ENCODE results near the gene NDEL1. TPM values are rescaled to one million over a fixed set of nuclear protein-coding genes. Genes with fewer than 3 reads are reported as not detected.

NDEL1 gene
- polyA plus RNA-seq, 1 experiment: 72.2 TPM

- TF ChIP-seq CTCF (IDR thresholded peaks at IDR 0.05; ENCODE audit: insufficient read depth, low read depth, low read length): no peak
- ChIA-PET POLR2A (no interaction called here), CTCF (interaction anchor here (1.2 to 1.5 kb wide), 3 partner anchors 8 to 20 kb away, joined by 3 to 4 read pairs (median 4); no protein-coding TSS in a partner anchor)
- DNase-seq (ENCODE audit: low read depth): no peak
- Histone ChIP-seq H3K27me3 (ENCODE audit: control insufficient read depth, insufficient read depth, low read length) (no peaks in the 10 kb centered on the region), H3K36me3 (ENCODE audit: control insufficient read depth, insufficient read depth, low read length) (peaks cover 27% of the 10 kb centered on the region), H3K4me3 (ENCODE audit: low read depth, low read length) (no peak overlapping the region)
Observed at GRCh38 chr17:8487743-8488142, 52.1 kb downstream of the NDEL1 start.

GRCh38 chr17:8488491-8488890, 52.8 kb downstream of the NDEL1 start:
- Histone ChIP-seq H3K27me3 (ENCODE audit: control insufficient read depth, insufficient read depth, low read length) (no peaks in the 10 kb centered on the region), H3K4me3 (ENCODE audit: low read depth, low read length) (no peak overlapping the region), H3K36me3 (ENCODE audit: control insufficient read depth, insufficient read depth, low read length) (peaks cover 26% of the 10 kb centered on the region)
- DNase-seq (ENCODE audit: low read depth): no peak
- CTCF ChIA-PET: interaction anchor here (1.2 to 1.3 kb wide), 3 partner anchors 9 to 79 kb away, joined by 3 to 4 read pairs (median 3); no protein-coding TSS in a partner anchor
- POLR2A ChIA-PET: no interaction called here
- TF ChIP-seq CTCF (IDR thresholded peaks at IDR 0.05; ENCODE audit: insufficient read depth, low read depth, low read length): no peak

- POLR2A ChIA-PET: no interaction called here
- peak; percentile 95 for DNase-seq (ENCODE audit: low read depth)
- peak; percentile 26 for TF ChIP-seq CTCF (IDR thresholded peaks at IDR 0.05; ENCODE audit: insufficient read depth, low read depth, low read length)
- CTCF ChIA-PET: interaction anchor here (1.3 kb wide), 2 partner anchors 9 to 79 kb away, joined by 3 to 4 read pairs; no protein-coding TSS in a partner anchor
- Histone ChIP-seq H3K4me3 (ENCODE audit: low read depth, low read length) (no peak overlapping the region), H3K36me3 (ENCODE audit: control insufficient read depth, insufficient read depth, low read length) (peaks cover 28% of the 10 kb centered on the region), H3K27me3 (ENCODE audit: control insufficient read depth, insufficient read depth, low read length) (no peaks in the 10 kb centered on the region)
Observed at GRCh38 chr17:8488901-8489300, 53.2 kb downstream of the NDEL1 start.

- H3K4me3 ChIP-seq (ENCODE audit: low read depth, low read length): no peak overlapping the region
Observed at GRCh38 chr17:8489841-8490240, 54.2 kb downstream of the NDEL1 start.

More at GRCh38 chr17:8489841-8490240, 54.2 kb downstream of the NDEL1 start:
- POLR2A ChIA-PET: no interaction called here
- DNase-seq (ENCODE audit: low read depth): no peak
- Histone ChIP-seq H3K36me3 (ENCODE audit: control insufficient read depth, insufficient read depth, low read length) (peaks cover 29% of the 10 kb centered on the region), H3K27me3 (ENCODE audit: control insufficient read depth, insufficient read depth, low read length) (no peaks in the 10 kb centered on the region)
- CTCF ChIA-PET: interaction anchor here (0.6 to 1.3 kb wide), 2 partner anchors 80 to 1212 kb away, joined by 3 read pairs; no protein-coding TSS in a partner anchor
- TF ChIP-seq CTCF (IDR thresholded peaks at IDR 0.05; ENCODE audit: insufficient read depth, low read depth, low read length): no peak

Measured in BJ (cell line).